ENCODE data around the gene EID2. TPM values are rescaled to one million over a fixed set of nuclear protein-coding genes. Genes with fewer than 3 reads are reported as not detected.

Gene EID2
- polyA plus RNA-seq, 4 donors, result 9.9 to 13.4 (median 11.9) TPM

- Histone ChIP-seq H3K9me3 (ENCODE audit: control insufficient read depth in 2 of 2, insufficient read depth in 1 of 2, low read depth in 1 of 2, low read length in 1 of 2) (peaks cover 0 to 4% of the 10 kb centered on the region in 2 donors), H3K4me3 (ENCODE audit: low read depth in 1 of 3, low read length in 3 of 3) (peak overlapping the region in 2 of 3 donors; percentile 24 to 40), H3K27ac (ENCODE audit: low read depth in 1 of 3, low read length in 2 of 3) (no peak overlapping the region), H3K27me3 (ENCODE audit: control insufficient read depth in 3 of 3, insufficient read depth in 3 of 3, low read length in 3 of 3) (peaks cover 14 to 62% (median 26%) of the 10 kb centered on the region in 3 donors), H3K4me1 (ENCODE audit: control insufficient read depth in 3 of 3, insufficient read depth in 2 of 3, low read depth in 1 of 3, low read length in 2 of 3) (peaks cover 0 to 5% (median 0%) of the 10 kb centered on the region in 3 donors), H3K36me3 (ENCODE audit: control insufficient read depth in 3 of 3, insufficient read depth in 2 of 3, low read depth in 1 of 3, low read length in 3 of 3) (no peaks in the 10 kb centered on the region)
- FAIRE-seq, result no peak
- WGBS, 3 donors, result 3 to 7% (median 4%) methylated on average over 76 to 96 of the region's 96 CpGs
- peak; percentile 39 to 78 for DNase-seq
These were observed 32.8 kb downstream of the EID2 start for GRCh38 chr19:39506944-39507714.

GRCh38 chr19:39506598-39506943 lies 33.4 kb downstream of the EID2 start:
- DNase-seq (no peak), FAIRE-seq (no peak)
- 58 to 64% (median 64%) methylated on average over 7 of the region's 7 CpGs for WGBS, 3 donors
- Histone ChIP-seq H3K27ac (ENCODE audit: low read depth in 1 of 3, low read length in 2 of 3) (no peak overlapping the region), H3K9me3 (ENCODE audit: control insufficient read depth in 2 of 2, insufficient read depth in 1 of 2, low read depth in 1 of 2, low read length in 1 of 2) (peaks cover 0 to 4% of the 10 kb centered on the region in 2 donors), H3K4me3 (ENCODE audit: low read depth in 1 of 3, low read length in 3 of 3) (no peak overlapping the region), H3K36me3 (ENCODE audit: control insufficient read depth in 3 of 3, insufficient read depth in 2 of 3, low read depth in 1 of 3, low read length in 3 of 3) (no peaks in the 10 kb centered on the region), H3K4me1 (ENCODE audit: control insufficient read depth in 3 of 3, insufficient read depth in 2 of 3, low read depth in 1 of 3, low read length in 2 of 3) (peaks cover 0 to 5% (median 0%) of the 10 kb centered on the region in 3 donors), H3K27me3 (ENCODE audit: control insufficient read depth in 3 of 3, insufficient read depth in 3 of 3, low read length in 3 of 3) (peaks cover 14 to 63% (median 26%) of the 10 kb centered on the region in 3 donors)

- 12 to 29% (median 18%) methylated on average over 29 to 69 of the region's 69 CpGs for WGBS, 3 donors
- Histone ChIP-seq H3K4me3 (ENCODE audit: low read depth in 1 of 3, low read length in 3 of 3) (no peak overlapping the region), H3K36me3 (ENCODE audit: control insufficient read depth in 3 of 3, insufficient read depth in 2 of 3, low read depth in 1 of 3, low read length in 3 of 3) (no peaks in the 10 kb centered on the region), H3K27me3 (ENCODE audit: control insufficient read depth in 3 of 3, insufficient read depth in 3 of 3, low read length in 3 of 3) (peaks cover 14 to 83% (median 33%) of the 10 kb centered on the region in 3 donors), H3K9me3 (ENCODE audit: control insufficient read depth in 2 of 2, insufficient read depth in 1 of 2, low read depth in 1 of 2, low read length in 1 of 2) (peaks cover 0 to 4% of the 10 kb centered on the region in 2 donors), H3K4me1 (ENCODE audit: control insufficient read depth in 3 of 3, insufficient read depth in 2 of 3, low read depth in 1 of 3, low read length in 2 of 3) (peaks cover 0 to 10% (median 0%) of the 10 kb centered on the region in 3 donors), H3K27ac (ENCODE audit: low read depth in 1 of 3, low read length in 2 of 3) (no peak overlapping the region)
- FAIRE-seq (no peak), DNase-seq (peak; percentile 55 to 74)
These were observed 37.1 kb downstream of the EID2 start for GRCh38 chr19:39502640-39503417.

DNA sequence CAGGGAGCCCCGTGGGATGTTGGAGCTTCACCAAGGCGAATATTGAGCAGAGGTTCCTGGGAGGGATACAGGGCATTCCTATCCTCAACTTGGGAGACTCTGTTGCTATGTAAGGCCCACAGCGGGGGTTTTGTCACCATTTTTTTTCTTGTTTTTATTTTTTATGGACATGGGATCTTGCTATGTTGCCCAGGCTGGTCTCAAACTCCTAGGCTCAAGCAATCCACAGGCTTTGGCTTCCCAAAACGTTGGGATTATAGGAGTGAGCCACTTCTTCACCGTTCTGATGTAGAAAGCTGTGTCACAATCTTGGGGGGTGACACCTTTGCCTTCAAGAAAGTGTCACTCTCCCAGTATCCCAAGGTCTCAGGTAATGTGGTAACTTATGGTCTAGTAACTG lies 38.6 kb downstream of the EID2 start:
- Histone ChIP-seq H3K4me3 (ENCODE audit: low read depth in 1 of 3, low read length in 3 of 3) (no peak overlapping the region), H3K27ac (ENCODE audit: low read depth in 1 of 3, low read length in 2 of 3) (no peak overlapping the region), H3K36me3 (ENCODE audit: control insufficient read depth in 3 of 3, insufficient read depth in 2 of 3, low read depth in 1 of 3, low read length in 3 of 3) (no peaks in the 10 kb centered on the region), H3K9me3 (ENCODE audit: control insufficient read depth in 2 of 2, insufficient read depth in 1 of 2, low read depth in 1 of 2, low read length in 1 of 2) (peaks cover 0 to 4% of the 10 kb centered on the region in 2 donors), H3K27me3 (ENCODE audit: control insufficient read depth in 3 of 3, insufficient read depth in 3 of 3, low read length in 3 of 3) (peaks cover 3 to 82% (median 24%) of the 10 kb centered on the region in 3 donors), H3K4me1 (ENCODE audit: control insufficient read depth in 3 of 3, insufficient read depth in 2 of 3, low read depth in 1 of 3, low read length in 2 of 3) (peaks cover 0 to 8% (median 0%) of the 10 kb centered on the region in 3 donors)
- no peak for DNase-seq
- 73 to 74% (median 73%) methylated on average over 5 of the region's 5 CpGs for WGBS, 3 donors
- no peak for FAIRE-seq

DNA sequence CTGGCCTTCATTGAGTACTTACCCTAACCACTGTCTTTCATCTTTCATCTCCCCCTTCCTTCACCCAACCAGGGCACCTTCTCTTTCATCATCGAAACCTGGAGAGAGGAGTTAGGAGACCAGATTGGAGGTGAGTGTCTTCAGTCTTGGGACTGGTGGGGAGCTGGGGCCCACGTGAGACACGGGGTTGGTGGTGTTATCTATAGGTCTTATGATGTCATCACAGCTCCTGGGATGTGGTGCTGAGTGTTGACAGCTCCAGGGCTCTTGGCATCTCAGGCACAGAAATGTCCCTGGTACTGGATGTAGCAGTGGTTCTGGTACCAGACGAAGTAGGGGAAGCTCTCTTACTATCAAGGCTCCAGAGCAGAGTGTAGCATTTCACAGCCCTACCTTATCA lies 39.4 kb downstream of the EID2 start:
- no peak overlapping the region for H3K27ac ChIP-seq (ENCODE audit: low read depth in 1 of 3, low read length in 2 of 3)
- H3K27me3 ChIP-seq (ENCODE audit: control insufficient read depth in 3 of 3, insufficient read depth in 3 of 3, low read length in 3 of 3), result peaks cover 3 to 80% (median 21%) of the 10 kb centered on the region in 3 donors
- FAIRE-seq (no peak), DNase-seq (no peak)
- no peak overlapping the region for H3K4me3 ChIP-seq (ENCODE audit: low read depth in 1 of 3, low read length in 3 of 3)
- 34 to 49% (median 35%) methylated on average over 4 of the region's 4 CpGs for WGBS, 3 donors
- peaks cover 0 to 4% of the 10 kb centered on the region in 2 donors for H3K9me3 ChIP-seq (ENCODE audit: control insufficient read depth in 2 of 2, insufficient read depth in 1 of 2, low read depth in 1 of 2, low read length in 1 of 2)
- peaks cover 0 to 8% (median 0%) of the 10 kb centered on the region in 3 donors for H3K4me1 ChIP-seq (ENCODE audit: control insufficient read depth in 3 of 3, insufficient read depth in 2 of 3, low read depth in 1 of 3, low read length in 2 of 3)
- H3K36me3 ChIP-seq (ENCODE audit: control insufficient read depth in 3 of 3, insufficient read depth in 2 of 3, low read depth in 1 of 3, low read length in 3 of 3), result no peaks in the 10 kb centered on the region

DNA sequence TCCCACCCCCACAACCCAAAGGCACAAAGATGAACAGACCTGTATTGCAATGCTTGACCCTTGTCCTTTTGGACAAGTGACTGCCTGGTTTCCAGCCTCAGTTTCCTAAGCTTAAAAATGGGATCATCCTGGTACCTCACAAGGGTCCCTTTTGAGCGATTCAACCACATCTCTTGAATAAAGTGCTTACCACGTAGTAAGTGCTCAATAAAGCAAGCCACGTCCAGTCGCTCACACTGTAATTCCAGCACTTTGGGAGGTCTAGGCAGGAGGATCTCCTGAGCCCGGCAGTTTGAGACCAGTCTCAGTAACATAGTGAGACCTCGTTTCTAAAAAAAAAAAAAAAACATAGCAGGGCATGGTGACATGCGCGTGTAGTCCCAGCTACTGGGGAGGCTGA lies 40.0 kb downstream of the EID2 start:
- Histone ChIP-seq H3K27ac (ENCODE audit: low read depth in 1 of 3, low read length in 2 of 3) (no peak overlapping the region), H3K4me1 (ENCODE audit: control insufficient read depth in 3 of 3, insufficient read depth in 2 of 3, low read depth in 1 of 3, low read length in 2 of 3) (peaks cover 0 to 8% (median 0%) of the 10 kb centered on the region in 3 donors), H3K4me3 (ENCODE audit: low read depth in 1 of 3, low read length in 3 of 3) (no peak overlapping the region), H3K36me3 (ENCODE audit: control insufficient read depth in 3 of 3, insufficient read depth in 2 of 3, low read depth in 1 of 3, low read length in 3 of 3) (no peaks in the 10 kb centered on the region), H3K27me3 (ENCODE audit: control insufficient read depth in 3 of 3, insufficient read depth in 3 of 3, low read length in 3 of 3) (peaks cover 3 to 76% (median 19%) of the 10 kb centered on the region in 3 donors), H3K9me3 (ENCODE audit: control insufficient read depth in 2 of 2, insufficient read depth in 1 of 2, low read depth in 1 of 2, low read length in 1 of 2) (peaks cover 0 to 4% of the 10 kb centered on the region in 2 donors)
- no peak for DNase-seq
- 80 to 83% (median 81%) methylated on average over 8 of the region's 8 CpGs for WGBS, 3 donors
- no peak for FAIRE-seq

- no peak within 1 kb of the TSS for H3K27ac ChIP-seq (ENCODE audit: low read depth in 1 of 3, low read length in 2 of 3)
- no peak for FAIRE-seq
- H3K27me3 ChIP-seq (ENCODE audit: control insufficient read depth in 3 of 3, insufficient read depth in 3 of 3, low read length in 3 of 3), result peaks cover 3 to 68% (median 19%) of the 10 kb centered on the region in 3 donors
- no peak within 1 kb of the TSS for H3K4me3 ChIP-seq (ENCODE audit: low read depth in 1 of 3, low read length in 3 of 3)
- peaks cover 0 to 8% (median 0%) of the 10 kb centered on the region in 3 donors for H3K4me1 ChIP-seq (ENCODE audit: control insufficient read depth in 3 of 3, insufficient read depth in 2 of 3, low read depth in 1 of 3, low read length in 2 of 3)
- no peaks in the 10 kb centered on the region for H3K36me3 ChIP-seq (ENCODE audit: control insufficient read depth in 3 of 3, insufficient read depth in 2 of 3, low read depth in 1 of 3, low read length in 3 of 3)
- DNase-seq, result peak in 1 of 2 donors; percentile 46
- WGBS, 3 donors, result 1 to 3% (median 3%) methylated on average over 36 to 60 of the region's 60 CpGs
- H3K9me3 ChIP-seq (ENCODE audit: control insufficient read depth in 2 of 2, insufficient read depth in 1 of 2, low read depth in 1 of 2, low read length in 1 of 2), result peaks cover 0 to 4% of the 10 kb centered on the region in 2 donors
These were observed 40.9 kb downstream of the EID2 start, which contains the start of gene DLL3 for GRCh38 chr19:39498798-39499642. Gene DLL3, plus strand, starts transcription at chr19:39498947. Its CDS starts 28 bp downstream, at chr19:39498975.
